H9 (cell line): ENCODE data around the gene CAMTA1. TPM values are rescaled to one million over a fixed set of nuclear protein-coding genes. Genes with fewer than 3 reads are reported as not detected.

ENCODE experiments used
- DNase-seq: peaks from one replicate; pipeline ENCODE4 v3.0.0-alpha.2; 2017
- H2AFZ ChIP-seq: one replicate; pipeline ENCODE4 v1.6.1; 2013; ENCODE audit warnings: mild to moderate bottlenecking, low read length, control low read depth, moderate library complexity
- H2AK5ac ChIP-seq: 2 replicates; pipeline ENCODE4 v1.6.1; 2013; ENCODE audit warnings: low read length, control low read depth, mixed read lengths; ENCODE audit not compliant: insufficient read length
- H2BK120ac ChIP-seq: one replicate; pipeline ENCODE4 v1.6.1; 2013; ENCODE audit warnings: low read depth, mild to moderate bottlenecking, low read length, control low read depth, inconsistent platforms; ENCODE audit not compliant: poor library complexity, severe bottlenecking
- H2BK12ac ChIP-seq: 2 replicates; pipeline ENCODE4 v1.6.1; 2013; ENCODE audit warnings: low read length, control low read depth, mixed read lengths, low read depth; ENCODE audit not compliant: insufficient read length
- H2BK15ac ChIP-seq: 2 replicates; pipeline ENCODE4 v1.6.1; 2013; ENCODE audit warnings: low read depth, low read length, control low read depth
- H2BK20ac ChIP-seq: one replicate; pipeline ENCODE4 v1.6.1; 2013; ENCODE audit warnings: low read depth, mild to moderate bottlenecking, low read length, control low read depth, inconsistent platforms; ENCODE audit not compliant: poor library complexity, severe bottlenecking
- H2BK5ac ChIP-seq: 2 replicates; pipeline ENCODE4 v1.6.1; 2013; ENCODE audit warnings: low read length, control low read depth, mixed read lengths; ENCODE audit not compliant: insufficient read length
- H3K14ac ChIP-seq: 2 replicates; pipeline ENCODE4 v1.6.1; 2013; ENCODE audit warnings: low read length, control low read depth; ENCODE audit not compliant: insufficient read depth
- H3K18ac ChIP-seq: 2 replicates; pipeline ENCODE4 v1.6.1; 2013; ENCODE audit warnings: low read depth, mild to moderate bottlenecking, mixed read lengths, low read length, control low read depth; ENCODE audit not compliant: insufficient read length
- H3K23ac ChIP-seq: 2 replicates; pipeline ENCODE4 v1.6.1; 2013; ENCODE audit warnings: low read length, control low read depth, mixed read lengths, low read depth; ENCODE audit not compliant: insufficient read length
- H3K23me2 ChIP-seq: 2 replicates; pipeline ENCODE4 v1.6.1; 2013; ENCODE audit warnings: low read depth, mild to moderate bottlenecking, mixed read lengths, low read length, control low read depth; ENCODE audit not compliant: insufficient read length, poor library complexity, severe bottlenecking
- H3K27ac ChIP-seq: 2 replicates; pipeline ENCODE4 v1.5.1; 2013; ENCODE audit warnings: low read length, control low read depth, mixed read lengths, low read depth; ENCODE audit not compliant: insufficient read length
- H3K27me3 ChIP-seq: 2 replicates; pipeline ENCODE4 v1.6.1; 2013; ENCODE audit warnings: low read length, control low read depth, inconsistent platforms; ENCODE audit not compliant: insufficient read depth
- H3K4ac ChIP-seq: 2 replicates; pipeline ENCODE4 v1.6.1; 2013; ENCODE audit warnings: low read depth, mild to moderate bottlenecking, control low read depth, inconsistent platforms, low read length, moderate library complexity
- H3K4me1 ChIP-seq: 2 replicates; pipeline ENCODE4 v1.6.1; 2013; ENCODE audit warnings: low read length, control low read depth, inconsistent platforms; ENCODE audit not compliant: insufficient read depth
- H3K4me2 ChIP-seq: 2 replicates; pipeline ENCODE4 v1.6.1; 2013; ENCODE audit warnings: low read length, control low read depth, mixed read lengths; ENCODE audit not compliant: insufficient read length, insufficient read depth
- H3K56ac ChIP-seq: 2 replicates; pipeline ENCODE4 v1.6.1; 2013; ENCODE audit warnings: low read depth, mild to moderate bottlenecking, mixed read lengths, low read length, control low read depth; ENCODE audit not compliant: insufficient read length
- H3K79me1 ChIP-seq: 2 replicates; pipeline ENCODE4 v1.6.1; 2013; ENCODE audit warnings: low read depth, mild to moderate bottlenecking, moderate library complexity, low read length, control low read depth, inconsistent platforms; ENCODE audit not compliant: insufficient read depth, poor library complexity, severe bottlenecking
- H3K79me2 ChIP-seq: 2 replicates; pipeline ENCODE4 v1.6.1; 2013; ENCODE audit warnings: low read length, control low read depth, inconsistent platforms; ENCODE audit not compliant: insufficient read depth
- H3K9ac ChIP-seq: 2 replicates; pipeline ENCODE4 v1.6.1; 2013; ENCODE audit warnings: low read length, control low read depth, mixed read lengths; ENCODE audit not compliant: insufficient read length; ENCODE audit errors: extremely low read depth
- H3K9me3 ChIP-seq: one replicate; pipeline ENCODE4 v1.6.1; 2013; ENCODE audit warnings: low read depth, low read length, inconsistent platforms; ENCODE audit not compliant: control insufficient read depth
- H3T11ph ChIP-seq: one replicate; pipeline ENCODE4 v1.6.1; 2013; ENCODE audit warnings: mild to moderate bottlenecking, low read length, control low read depth, inconsistent platforms
- H4K20me1 ChIP-seq: one replicate; pipeline ENCODE4 v1.6.1; 2013; ENCODE audit not compliant: control insufficient read depth, insufficient read length, insufficient read depth
- H4K5ac ChIP-seq: 2 replicates; pipeline ENCODE4 v1.6.1; 2013; ENCODE audit warnings: low read depth, mild to moderate bottlenecking, mixed read lengths, low read length, control low read depth; ENCODE audit not compliant: insufficient read length
- H4K8ac ChIP-seq: replicated peaks from 2 replicates; pipeline ENCODE4 v1.6.1; 2013; ENCODE audit warnings: low read length, control low read depth, mixed read lengths, low read depth; ENCODE audit not compliant: insufficient read length
- H4K91ac ChIP-seq: 2 replicates; pipeline ENCODE4 v1.6.1; 2013; ENCODE audit warnings: low read depth, mild to moderate bottlenecking, moderate library complexity, mixed read lengths, low read length, control low read depth; ENCODE audit not compliant: insufficient read length
- H3K27ac Mint-ChIP-seq, 3 experiments: 2 replicates in 2 of 3; 3 replicates in 1 of 3; pipeline ENCODE4 v1.8.0; 2020 to 2021; ENCODE audit warnings: mixed read lengths in 3 of 3, mild to moderate bottlenecking in 1 of 3, moderate library complexity in 1 of 3
- H3K27me3 Mint-ChIP-seq: 2 replicates; pipeline ENCODE4 v1.8.0; 2021; ENCODE audit warnings: low read depth, mild to moderate bottlenecking, moderate library complexity, mixed read lengths
- H3K36me3 Mint-ChIP-seq, 3 experiments: 2 replicates in 2 of 3; 3 replicates in 1 of 3; pipeline ENCODE4 v1.8.0; 2020 to 2021; ENCODE audit warnings: low read depth in 3 of 3, mixed read lengths in 3 of 3; ENCODE audit not compliant: insufficient read depth in 1 of 3
- H3K4me1 Mint-ChIP-seq, 2 experiments: 2 replicates each; pipeline ENCODE4 v1.8.0; 2020; ENCODE audit warnings: mixed read lengths in 2 of 2
- H3K4me3 Mint-ChIP-seq, 2 experiments: 2 replicates in 1 of 2; 3 replicates in 1 of 2; pipeline ENCODE4 v1.8.0; 2020 to 2021; ENCODE audit warnings: mild to moderate bottlenecking in 2 of 2, mixed read lengths in 2 of 2, moderate library complexity in 1 of 2
- H3K9me3 Mint-ChIP-seq, 2 experiments: 2 replicates in 1 of 2; 3 replicates in 1 of 2; pipeline ENCODE4 v1.8.0; 2020; ENCODE audit warnings: mild to moderate bottlenecking in 2 of 2, mixed read lengths in 2 of 2, moderate library complexity in 1 of 2
- CTCF ChIP-seq: fragments of 200-600 bp; sonication (generic); conservative IDR thresholded peaks from 3 replicates; pipeline ENCODE4 v1.8.0; 2021; ENCODE audit warnings: antibody characterized with exemption, mild to moderate bottlenecking
- WGBS: extraction: QIAGEN DNeasy Blood & Tissue Kit; methylation state at CpG from one replicate; pipeline ENCODE4 v1.1.7; 2013; ENCODE audit warnings: missing lambda C conversion rate, low lambda C conversion rate, mixed read lengths; ENCODE audit not compliant: insufficient read length; ENCODE audit errors: extremely low coverage; 5-methylcytosine and 5-hydroxymethylcytosine counted together
- total RNA-seq: library from RNA; stranded (reverse); gene quantifications from 2 replicates; pipeline ENCODE4 v1.2.1, GENCODE V29; 2021

The CAMTA1 gene
- total RNA-seq, 1 experiment from 2014 or later: 115 TPM

DNA sequence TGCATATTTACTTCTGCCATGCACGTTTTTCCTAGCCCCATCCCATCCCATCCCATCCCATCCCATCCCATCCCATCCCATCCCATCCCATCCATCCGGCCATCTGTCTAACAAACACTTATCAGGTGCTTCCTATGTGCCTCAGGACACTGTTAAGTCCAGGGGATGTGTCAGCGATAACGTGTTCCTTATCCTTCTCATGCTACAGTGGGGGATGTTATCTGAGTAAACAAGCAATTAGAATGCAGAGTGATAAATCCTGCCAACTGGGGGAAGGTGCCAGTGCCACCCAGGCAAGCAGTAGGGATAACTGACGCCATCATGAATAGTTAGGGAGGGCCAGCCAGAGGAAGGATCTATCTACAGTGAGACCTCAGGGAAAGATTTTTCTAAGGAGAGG lies 304.2 kb downstream of the CAMTA1 start:
- Histone ChIP-seq H4K91ac (no peak overlapping the region), H3K23ac (no peak overlapping the region), H3K4me1 (no peaks in the 10 kb centered on the region), H3K56ac (no peak overlapping the region), H2BK120ac (no peak overlapping the region), H4K5ac (no peak overlapping the region), H3K14ac (no peak overlapping the region), H3K79me1 (no peaks in the 10 kb centered on the region), H2BK5ac (no peak overlapping the region), H3K27me3 (no peaks in the 10 kb centered on the region), H3T11ph (no peak overlapping the region), H4K20me1 (no peaks in the 10 kb centered on the region), H3K18ac (no peak overlapping the region), H3K4me2 (no peak overlapping the region), H2BK15ac (no peak overlapping the region), H3K9ac (no peak overlapping the region), H3K9me3 (no peaks in the 10 kb centered on the region), H3K27ac (no peak overlapping the region), H2AK5ac (no peak overlapping the region), H2BK12ac (no peak overlapping the region), H3K79me2 (0 out of 2 replicates have a peak, but pooled peaks cover 2% of the 10 kb centered on the region), H3K23me2 (no peaks in the 10 kb centered on the region), H2BK20ac (no peak overlapping the region), H2AFZ (no peak overlapping the region), H4K8ac (no peak overlapping the region), H3K4ac (no peak overlapping the region)
- WGBS: no CpG with 5 or more reads among the region's 5 CpGs
- Mint-ChIP-seq H3K9me3 (no peaks in the 10 kb centered on the region), H3K4me3 (no peak overlapping the region), H3K27me3 (peaks cover 2% of the 10 kb centered on the region), H3K27ac (no peak overlapping the region; a peak in 1 of 7 replicates), H3K4me1 (peaks cover 2 to 7% of the 10 kb centered on the region in 2 experiments; a peak in 1 of 4 replicates), H3K36me3 (no peaks in the 10 kb centered on the region)
- TF ChIP-seq CTCF: no peak
- DNase-seq: no peak
